Thyroid gland (tissue), 4 donors: Measurements from ENCODE around the gene SPTBN2. TPM values are rescaled to one million over a fixed set of nuclear protein-coding genes. Genes with fewer than 3 reads are reported as not detected.

Source experiments
- DNase-seq, 2 donors: peaks; one replicate each; pipeline ENCODE4 v3.0.0-alpha.2; 2019
- H3K27ac ChIP-seq, 3 donors: fragments of 200-600 bp; sonication (generic); 1 replicate in 2 of 3; 2 replicates in 1 of 3; pipeline ENCODE4 v1.5.1; 2016 to 2019; ENCODE audit warnings: mild to moderate bottlenecking in 1 of 3, moderate library complexity in 1 of 3
- H3K27me3 ChIP-seq: fragments of 200-600 bp; sonication (generic); one replicate; pipeline ENCODE4 v1.5.1; 2019
- H3K36me3 ChIP-seq, 2 donors: fragments of 200-600 bp; sonication (generic); one replicate each; pipeline ENCODE4 v1.5.1; 2016 to 2019
- H3K4me1 ChIP-seq, 2 donors: fragments of 200-600 bp; sonication (generic); one replicate each; pipeline ENCODE4 v1.5.1; 2017 to 2019
- H3K4me3 ChIP-seq, 3 donors: fragments of 200-600 bp; sonication (generic); replicated peaks in 1 of 3; 1 replicate in 2 of 3; 2 replicates in 1 of 3; pipeline ENCODE4 v1.5.1; 2016; ENCODE audit warnings: mild to moderate bottlenecking in 1 of 3
- H3K9me3 ChIP-seq: fragments of 200-600 bp; sonication (generic); one replicate; pipeline ENCODE4 v1.5.1; 2017
- CTCF ChIP-seq, 6 experiments: fragments of 200-600 bp in 3 of 6; fragments of 450-650 bp in 3 of 6; sonication (generic) in 3 of 6; IDR thresholded peaks; one replicate each; pipeline ENCODE4 v1.5.1; 2016 to 2019; ENCODE audit warnings: antibody characterized with exemption in 6 of 6, mild to moderate bottlenecking in 2 of 6, inconsistent platforms in 1 of 6, moderate library complexity in 1 of 6
- POLR2A ChIP-seq, 2 donors: fragments of 450-650 bp; IDR thresholded peaks; one replicate each; pipeline ENCODE4 v1.6.1; 2017; ENCODE audit warnings: antibody characterized with exemption in 2 of 2, mild to moderate bottlenecking in 2 of 2, moderate library complexity in 1 of 2
- WGBS, 2 donors: methylation state at CpG; one replicate each; pipeline ENCODE4 v1.1.5; 2017; 5-methylcytosine and 5-hydroxymethylcytosine counted together
- intact Hi-C: fragments of 100-400 bp; cut with DNase I; formaldehyde crosslinking; loops from one replicate; pipeline ENCODE4 v1.15.1; 2023
- total RNA-seq, 4 donors: library from RNA; depleted of rRNA; stranded (reverse); fragments of >200 nt; gene quantifications; one replicate each; pipeline ENCODE4 v1.2.3, GENCODE V29; 2016

Gene SPTBN2
- total RNA-seq, 4 donors from 2014 or later = 0.25 to 1.6 (median 0.83) TPM

- Histone ChIP-seq H3K27me3 (no peaks in the 10 kb centered on the region), H3K9me3 (no peaks in the 10 kb centered on the region), H3K36me3 (no peaks in the 10 kb centered on the region), H3K4me1 (no peaks in the 10 kb centered on the region), H3K4me3 (no peak overlapping the region), H3K27ac (no peak overlapping the region)
- intact Hi-C loops = loop anchor here (5.0 kb wide), 1 partner anchor 140 kb away; no protein-coding TSS in a partner anchor
- TF ChIP-seq CTCF (IDR thresholded peaks at IDR 0.05) (no peak), POLR2A (IDR thresholded peaks at IDR 0.05) (no peak)
- DNase-seq = no peak
- WGBS, 2 donors = 92 to 95% methylated on average over 5 to 15 of the region's 18 CpGs
Measured at GRCh38 chr11:66692446-66692845, 36.6 kb downstream of the SPTBN2 start.

DNA sequence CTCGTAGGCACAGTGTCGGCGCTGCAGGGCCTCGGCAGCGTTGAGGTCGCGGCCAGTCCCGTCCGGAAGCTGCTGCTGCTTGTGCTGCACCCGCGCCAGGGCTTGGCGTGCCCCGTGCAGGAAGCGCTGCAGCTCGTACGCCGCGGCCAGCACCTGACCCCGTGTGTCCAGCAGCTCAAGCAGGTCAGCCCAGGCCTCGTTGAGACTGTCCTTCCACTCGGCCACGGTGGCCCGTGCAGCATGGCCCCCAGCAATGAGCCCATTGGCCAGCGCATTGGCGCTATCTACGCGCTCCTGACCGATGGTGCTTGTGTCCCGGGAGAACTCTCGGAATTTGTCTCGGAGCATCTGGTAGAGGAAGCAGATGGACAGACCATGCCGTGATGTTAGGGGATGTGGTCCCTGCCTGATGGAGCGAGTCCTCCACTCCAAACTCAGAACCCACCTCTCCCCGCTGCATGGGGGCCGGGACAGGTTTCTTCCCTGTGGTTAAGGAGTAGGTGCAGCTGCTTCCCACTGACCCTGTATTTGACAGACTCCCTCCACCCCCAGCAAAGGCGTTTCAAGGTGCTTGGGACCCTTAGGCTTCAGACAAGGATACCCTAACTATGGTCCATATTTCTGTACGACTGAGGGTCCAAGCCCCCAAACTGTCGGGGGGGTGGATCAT, 37.6 kb downstream of the SPTBN2 start:
- no peak for TF ChIP-seq CTCF (IDR thresholded peaks at IDR 0.05)
- no peak for TF ChIP-seq POLR2A (IDR thresholded peaks at IDR 0.05)
- no peak for DNase-seq
- no peaks in the 10 kb centered on the region for H3K27me3 ChIP-seq
- intact Hi-C loops = loop anchor here (5.0 kb wide), 1 partner anchor 141 kb away; no protein-coding TSS in a partner anchor
- no peak overlapping the region for H3K27ac ChIP-seq
- no peaks in the 10 kb centered on the region for H3K9me3 ChIP-seq
- 84 to 95% methylated on average over 5 to 27 of the region's 38 CpGs for WGBS, 2 donors
- no peaks in the 10 kb centered on the region for H3K4me1 ChIP-seq
- no peak overlapping the region for H3K4me3 ChIP-seq
- H3K36me3 ChIP-seq = no peaks in the 10 kb centered on the region

DNA sequence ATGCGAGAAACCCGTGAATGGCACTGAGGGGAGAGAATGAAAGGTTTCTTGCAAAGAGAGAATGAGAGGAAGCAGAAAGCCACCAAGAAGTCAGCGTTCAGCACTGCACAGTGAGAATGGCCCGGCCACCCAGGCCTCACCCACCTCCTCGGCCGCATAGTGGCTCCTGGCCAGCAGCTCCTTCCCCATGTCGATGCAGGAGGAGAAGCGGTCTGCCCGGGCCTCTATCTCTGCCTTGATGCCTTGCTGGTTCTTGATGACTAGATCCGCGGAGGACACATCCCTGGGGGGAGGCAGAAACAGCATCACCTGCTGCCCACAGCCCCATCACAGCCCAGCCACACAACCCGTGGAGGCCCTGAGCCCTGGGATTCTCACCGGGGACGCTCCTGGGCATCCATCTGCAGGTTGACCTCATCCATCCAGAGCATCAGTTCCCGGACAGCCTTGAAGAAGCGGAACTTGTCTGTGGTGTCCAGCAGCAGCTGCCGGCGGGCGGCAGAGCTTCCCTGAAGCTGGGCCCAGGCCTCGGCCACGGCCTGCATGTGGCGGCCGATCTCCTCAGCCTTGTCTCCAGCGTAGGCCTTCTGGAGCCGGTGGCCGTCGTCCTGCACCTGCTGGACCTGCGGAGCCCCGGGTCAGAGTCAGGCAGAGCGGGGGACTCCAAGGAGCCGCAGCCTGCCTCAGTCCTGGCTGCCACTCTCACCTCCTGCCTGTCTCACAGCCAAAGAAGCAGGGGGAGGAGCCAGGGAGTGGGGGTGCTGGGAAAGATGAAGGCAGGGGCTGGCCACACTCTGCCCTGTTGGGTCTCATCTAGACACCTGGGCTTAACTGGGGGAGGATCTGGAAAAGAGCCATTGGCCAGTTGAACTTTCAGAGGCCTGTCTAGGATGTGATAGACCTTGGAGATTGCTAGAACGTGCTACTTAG, 39.1 kb downstream of the SPTBN2 start:
- WGBS, 2 donors = 93 to 94% methylated on average over 15 to 22 of the region's 32 CpGs
- H3K36me3 ChIP-seq = no peaks in the 10 kb centered on the region
- no peaks in the 10 kb centered on the region for H3K9me3 ChIP-seq
- no peak overlapping the region for H3K4me3 ChIP-seq
- TF ChIP-seq CTCF (IDR thresholded peaks at IDR 0.05) (no peak), POLR2A (IDR thresholded peaks at IDR 0.05) (no peak)
- intact Hi-C loops = loop anchor here (5.0 kb wide), 1 partner anchor 142 kb away; no protein-coding TSS in a partner anchor
- no peaks in the 10 kb centered on the region for H3K4me1 ChIP-seq
- no peak overlapping the region for H3K27ac ChIP-seq
- H3K27me3 ChIP-seq = no peaks in the 10 kb centered on the region
- no peak for DNase-seq

- Histone ChIP-seq H3K4me3 (no peak overlapping the region), H3K9me3 (no peaks in the 10 kb centered on the region), H3K36me3 (no peaks in the 10 kb centered on the region), H3K27ac (no peak overlapping the region), H3K27me3 (no peaks in the 10 kb centered on the region), H3K4me1 (no peaks in the 10 kb centered on the region)
- no peak for TF ChIP-seq CTCF (IDR thresholded peaks at IDR 0.05)
- TF ChIP-seq POLR2A (IDR thresholded peaks at IDR 0.05) = no peak
- WGBS, 2 donors = 77 to 84% methylated on average over 26 to 28 of the region's 28 CpGs
- no peak for DNase-seq
- intact Hi-C loops = no loop called here
Measured at GRCh38 chr11:66688561-66689534, 40.2 kb downstream of the SPTBN2 start.
